Kidney capillary endothelial cell (primary cell): ENCODE data around the gene HCFC2.

Source experiments
- DNase-seq: peaks from one replicate; pipeline ENCODE4 v3.0.0-alpha.2; 2018; ENCODE audit warnings: low spot score

Gene HCFC2

GRCh38 chr12:104121001-104121400 lies 56.7 kb downstream of the HCFC2 start:
- peak; percentile 68 for DNase-seq

DNA sequence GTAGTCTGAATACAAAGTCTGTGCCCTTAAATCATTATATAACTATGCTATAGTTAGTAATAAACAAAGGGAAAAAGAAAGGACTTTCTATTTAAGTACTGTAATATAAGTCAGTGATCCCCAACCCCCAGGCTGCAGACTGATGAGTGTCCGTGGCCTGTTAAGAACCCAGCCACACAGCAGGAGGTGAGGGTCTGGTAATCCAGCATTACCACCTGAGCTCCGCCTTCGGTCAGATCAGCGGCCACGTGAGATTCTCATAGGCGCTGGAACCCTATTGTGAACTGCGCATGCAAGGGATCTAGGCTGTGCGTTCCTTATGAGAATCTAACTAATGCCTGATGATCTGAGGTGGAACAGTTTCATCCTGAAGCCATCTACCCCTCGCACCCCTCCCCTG lies 58.0 kb downstream of the HCFC2 start:
- no peak for DNase-seq

GRCh38 chr12:104126548-104126947 lies 62.2 kb downstream of the HCFC2 start:
- DNase-seq = no peak

GRCh38 chr12:104130760-104131159 lies 66.4 kb downstream of the HCFC2 start:
- no peak for DNase-seq

GRCh38 chr12:104131609-104132008 lies 67.3 kb downstream of the HCFC2 start:
- DNase-seq = no peak

- DNase-seq = no peak
Observed at GRCh38 chr12:104132351-104132956, 68.1 kb downstream of the HCFC2 start.

GRCh38 chr12:104133321-104133720 lies 69.0 kb downstream of the HCFC2 start:
- no peak for DNase-seq

GRCh38 chr12:104133866-104134265 lies 69.5 kb downstream of the HCFC2 start:
- DNase-seq = no peak

DNA sequence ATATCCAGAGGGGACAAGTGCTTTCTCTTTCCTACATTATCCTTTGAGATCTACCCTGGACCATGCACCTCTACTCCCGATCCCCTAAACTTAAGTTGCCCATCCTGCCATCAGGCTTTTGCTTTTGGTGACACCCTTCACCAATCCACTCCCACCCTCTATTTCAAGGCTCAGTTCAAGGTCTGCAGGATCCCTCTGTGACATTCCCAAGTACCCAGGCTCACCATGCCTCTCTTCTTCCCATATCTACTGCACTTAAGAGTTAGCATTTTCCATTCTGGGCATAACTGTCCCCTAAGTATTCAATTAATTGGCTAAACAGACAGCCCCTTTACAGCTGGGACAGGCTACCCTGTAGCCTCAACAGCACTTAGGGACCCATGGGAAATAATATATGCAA lies 70.6 kb downstream of the HCFC2 start:
- DNase-seq = no peak

DNA sequence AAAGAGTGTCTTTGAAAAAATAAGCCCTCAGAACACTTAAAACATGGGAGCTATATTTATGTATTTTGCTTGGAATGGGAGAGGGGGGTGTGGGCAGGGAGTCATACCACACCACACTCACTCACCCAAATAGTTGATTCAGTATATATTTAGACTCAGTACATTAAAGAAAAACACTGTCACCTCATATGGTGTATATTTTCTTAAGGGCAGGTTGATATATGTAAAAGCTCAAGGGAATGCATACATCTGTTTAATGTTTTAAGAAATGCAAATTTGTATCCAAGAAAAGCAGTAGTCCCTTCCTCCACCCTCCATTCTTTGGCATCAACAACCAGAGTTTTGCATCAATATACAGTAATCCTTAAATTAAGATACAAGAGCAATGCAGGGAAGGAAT lies 72.2 kb downstream of the HCFC2 start:
- DNase-seq = no peak

- peak; percentile 26 for DNase-seq
Observed at GRCh38 chr12:104137001-104137901, 72.9 kb downstream of the HCFC2 start.

- peak; percentile 91 for DNase-seq
Observed at GRCh38 chr12:104137902-104138796, 73.8 kb downstream of the HCFC2 start, which contains the start of gene NFYB. TSS of gene NFYB (minus strand) at chr12:104138210. CDS start at chr12:104135453, 2,757 bp downstream.

- no peak for DNase-seq
Observed at GRCh38 chr12:104138797-104139152, 74.4 kb downstream of the HCFC2 start.

- DNase-seq = no peak
Observed at GRCh38 chr12:104142543-104142942, 78.2 kb downstream of the HCFC2 start.

- no peak for DNase-seq
Observed at GRCh38 chr12:104143002-104143401, 78.7 kb downstream of the HCFC2 start.

GRCh38 chr12:104143918-104144317 lies 79.6 kb downstream of the HCFC2 start:
- DNase-seq = no peak

DNA sequence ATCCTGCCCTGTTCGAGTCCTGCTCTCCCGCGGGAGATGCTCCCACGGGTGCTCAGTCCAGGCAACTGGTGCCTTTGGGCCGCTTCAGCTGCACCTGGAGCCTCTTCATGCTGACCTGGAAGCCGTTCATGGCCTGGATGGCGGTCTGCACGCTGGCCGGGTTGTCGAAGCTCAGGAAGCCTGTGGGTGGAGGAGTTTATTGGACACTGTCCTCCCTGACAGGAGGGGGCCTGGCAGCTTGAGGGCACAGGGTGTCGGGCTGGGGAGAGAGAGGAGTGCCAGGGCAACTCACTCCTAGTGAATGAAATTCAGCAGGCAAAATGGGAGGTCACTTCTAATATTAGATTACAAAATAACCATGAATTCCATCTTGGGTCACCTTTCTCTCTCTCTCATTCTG lies 83.0 kb downstream of the HCFC2 start:
- no peak for DNase-seq

DNA sequence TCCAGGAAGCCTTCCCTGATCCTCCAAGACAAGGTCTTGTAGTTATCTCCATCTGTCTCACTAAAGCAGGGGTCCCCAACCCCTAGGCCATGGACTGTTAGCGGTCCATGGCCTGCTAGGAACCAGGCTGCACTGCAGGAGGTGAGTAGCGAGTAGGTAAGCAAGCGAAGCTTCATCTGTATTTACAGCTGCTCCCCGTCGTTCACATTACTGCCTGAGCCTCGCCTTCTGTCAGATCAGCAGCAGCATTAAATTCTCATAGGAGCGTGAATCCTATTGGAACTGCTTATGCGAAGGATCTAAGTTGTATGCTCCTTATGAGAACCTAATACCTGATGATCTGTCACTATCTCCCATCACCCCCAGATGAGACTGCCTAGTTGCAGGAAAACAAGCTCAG lies 86.1 kb downstream of the HCFC2 start:
- no peak for DNase-seq

DNA sequence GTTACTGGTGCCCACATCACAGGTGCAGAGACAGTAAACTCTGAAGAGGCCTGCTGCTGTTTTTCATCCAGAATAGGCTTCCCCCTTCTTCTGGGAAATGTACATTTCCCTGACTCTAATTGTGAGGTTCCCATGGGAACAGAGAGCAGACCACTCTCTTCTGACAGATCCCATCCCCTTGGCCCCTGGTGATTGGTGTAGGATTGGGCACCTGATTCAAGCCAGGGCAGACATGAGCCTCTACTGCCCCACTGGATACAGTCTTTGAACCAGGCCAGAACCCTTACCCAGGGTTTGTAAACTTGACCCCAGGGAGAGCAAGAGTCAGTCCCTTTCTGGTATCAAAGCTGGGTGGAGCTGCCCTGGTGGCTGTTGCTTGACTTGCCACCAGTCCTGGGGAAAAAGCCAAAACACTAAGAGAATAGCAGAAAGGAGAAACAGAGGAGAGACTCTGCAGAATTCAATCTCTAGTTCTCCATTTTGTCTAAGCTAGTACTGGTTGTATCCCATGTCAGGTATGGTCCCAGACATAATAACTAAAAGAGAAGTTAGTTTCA lies 88.4 kb downstream of the HCFC2 start:
- DNase-seq = no peak

- no peak for DNase-seq
Observed at GRCh38 chr12:104154286-104154685, 90.0 kb downstream of the HCFC2 start.

DNA sequence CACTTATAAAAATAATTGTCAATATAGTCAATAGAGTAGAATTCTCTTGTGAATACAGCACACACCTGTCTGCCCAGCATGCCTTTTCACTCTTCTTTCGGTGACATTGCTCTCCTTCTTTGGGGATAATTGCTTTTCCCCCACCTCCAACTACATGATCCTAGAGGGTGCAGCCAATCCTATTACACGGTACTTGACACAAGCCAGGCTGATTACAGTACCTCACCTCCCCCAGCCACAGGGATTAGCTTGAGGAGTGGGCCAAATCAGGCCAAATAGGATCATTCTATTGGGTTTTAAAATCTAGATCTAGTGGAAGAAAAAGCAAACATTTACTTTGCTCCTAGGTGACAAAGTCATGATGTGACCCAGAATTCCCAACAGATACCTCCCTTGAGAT lies 90.5 kb downstream of the HCFC2 start:
- DNase-seq = no peak
